GM11168 (cell line): ENCODE results near the gene FHIT.
"Not testable (repeated sequence)": the region's sequence is repeated elsewhere in the genome, so short reads cannot be mapped to it uniquely, and the experiment has no call there.

Experiments
- in situ Hi-C: fragments of 300-500 bp; cut with MboI; formaldehyde crosslinking; loops from one replicate; pipeline ENCODE4 v1.12.0; 2022; ENCODE audit warnings: low sequenced_read_pairs; ENCODE audit not compliant: unreplicated experiment

FHIT gene

DNA sequence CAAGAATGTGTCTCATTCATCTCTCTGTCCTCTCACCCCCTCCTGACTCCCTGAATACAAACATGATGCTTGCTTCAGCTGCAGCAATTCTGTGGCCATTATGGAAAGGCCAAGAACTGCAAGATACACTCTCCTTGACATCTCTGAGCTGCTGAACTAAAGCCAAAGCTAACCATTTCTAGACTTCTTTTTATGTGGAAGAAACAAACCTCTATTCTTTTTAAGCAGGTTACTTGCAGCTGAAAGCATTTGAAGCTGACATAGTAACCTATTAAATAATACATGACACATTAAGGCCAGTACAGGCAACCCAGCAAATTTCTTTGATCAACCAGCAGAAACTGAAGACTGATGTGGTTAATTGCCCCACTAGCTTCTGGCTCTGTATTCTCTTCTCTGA, 17.5 kb downstream of the FHIT start:
- in situ Hi-C loops, result no loop called here

DNA sequence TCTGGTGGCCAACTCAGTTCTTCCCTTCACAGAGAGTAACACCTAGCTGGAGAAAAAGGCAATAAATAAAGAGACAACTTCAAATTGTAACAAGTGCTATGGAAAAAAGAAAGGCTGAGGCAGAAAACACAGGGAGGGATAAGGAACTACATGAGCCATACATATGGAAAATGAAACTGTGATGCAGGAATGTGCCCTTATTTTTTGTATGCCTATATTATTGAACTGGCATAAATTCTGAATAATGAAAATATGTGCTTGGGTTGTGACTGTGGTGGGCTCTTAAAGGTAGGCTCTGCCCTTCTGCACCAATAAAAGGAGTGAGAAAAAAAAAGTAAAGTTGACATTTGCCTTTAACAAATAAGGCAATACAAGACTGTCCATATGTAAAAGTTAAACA, 19.6 kb downstream of the FHIT start:
- in situ Hi-C loops, result no loop called here

DNA sequence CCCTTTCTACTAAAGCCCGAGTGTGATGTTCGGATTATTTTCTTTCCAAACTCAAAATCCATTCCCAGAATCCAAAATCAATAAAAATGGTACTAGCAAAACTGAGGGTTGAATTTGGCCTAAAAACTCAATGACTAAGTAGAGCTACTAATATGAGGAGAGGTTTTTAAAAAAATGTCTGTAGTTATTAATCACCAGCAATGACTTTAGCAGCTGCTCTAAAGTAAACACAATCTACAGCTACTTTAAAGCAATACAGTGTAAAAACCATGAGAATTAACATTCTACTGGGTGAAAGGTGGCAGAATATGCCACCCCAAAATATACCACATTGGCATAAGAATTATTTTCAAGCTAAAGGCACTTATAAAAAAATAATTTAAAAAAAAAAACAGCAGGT, 23.5 kb downstream of the FHIT start:
- in situ Hi-C loops, result no loop called here

DNA sequence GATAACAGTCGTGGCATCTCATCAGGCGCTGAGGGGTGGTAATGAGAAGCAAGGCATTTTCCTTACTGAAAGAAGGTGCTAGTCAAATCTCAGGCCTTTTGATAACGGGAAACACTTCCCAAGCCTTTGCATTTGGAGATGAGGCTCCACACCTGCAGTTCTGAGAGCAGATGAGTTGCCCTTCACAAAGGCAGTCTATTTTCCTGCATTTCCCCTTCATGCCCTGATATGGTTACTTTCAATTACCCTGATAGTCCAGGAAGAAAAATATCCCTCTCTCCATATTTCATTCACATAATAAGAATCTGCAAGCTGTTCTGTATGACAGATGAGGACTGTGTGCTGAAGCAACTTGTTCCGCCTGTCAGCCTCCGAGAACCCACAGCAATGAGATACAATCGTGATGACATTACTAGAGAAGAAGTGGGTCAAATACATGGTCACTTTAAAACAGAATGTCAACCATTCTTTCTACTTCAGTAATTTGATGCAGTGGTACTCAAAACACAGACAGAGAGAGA, 25.0 kb downstream of the FHIT start:
- in situ Hi-C loops, result no loop called here

DNA sequence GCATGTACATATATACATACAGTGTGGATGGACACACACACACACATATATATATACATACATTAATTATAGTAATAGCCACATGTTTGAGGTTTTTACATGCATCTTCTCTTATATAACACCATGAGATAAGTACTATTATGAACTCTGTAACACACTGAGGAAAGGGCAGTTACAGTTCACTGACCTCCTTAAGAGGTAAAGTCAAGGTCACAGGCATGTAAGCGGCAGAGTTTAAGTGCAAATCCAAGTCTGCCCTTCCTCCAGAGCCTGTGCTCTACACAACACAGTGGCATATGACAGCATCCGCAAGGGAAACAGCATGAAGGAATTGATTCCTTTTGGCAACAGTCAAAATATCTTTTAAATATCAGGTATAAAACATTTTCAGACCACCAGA, 26.4 kb downstream of the FHIT start:
- in situ Hi-C loops, result no loop called here

DNA sequence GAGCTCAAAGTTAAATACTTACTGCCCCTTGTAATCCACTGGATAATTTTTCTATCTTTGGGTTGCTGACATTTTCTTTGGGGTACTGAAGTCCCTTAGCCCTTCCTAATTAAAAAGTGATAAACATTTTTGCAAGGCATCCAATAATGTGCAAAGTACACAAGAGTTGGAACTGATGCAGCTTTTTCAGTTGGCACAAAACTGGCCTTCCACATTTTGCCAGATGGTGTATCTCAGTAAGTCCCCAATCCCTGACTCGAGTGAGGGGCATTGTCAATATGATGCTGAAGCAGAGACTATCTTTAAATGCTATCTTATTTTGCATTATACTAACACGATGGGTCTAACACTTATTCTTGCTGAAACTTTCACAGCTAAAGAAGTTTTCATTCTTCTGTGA, 27.8 kb downstream of the FHIT start:
- in situ Hi-C loops, result no loop called here

DNA sequence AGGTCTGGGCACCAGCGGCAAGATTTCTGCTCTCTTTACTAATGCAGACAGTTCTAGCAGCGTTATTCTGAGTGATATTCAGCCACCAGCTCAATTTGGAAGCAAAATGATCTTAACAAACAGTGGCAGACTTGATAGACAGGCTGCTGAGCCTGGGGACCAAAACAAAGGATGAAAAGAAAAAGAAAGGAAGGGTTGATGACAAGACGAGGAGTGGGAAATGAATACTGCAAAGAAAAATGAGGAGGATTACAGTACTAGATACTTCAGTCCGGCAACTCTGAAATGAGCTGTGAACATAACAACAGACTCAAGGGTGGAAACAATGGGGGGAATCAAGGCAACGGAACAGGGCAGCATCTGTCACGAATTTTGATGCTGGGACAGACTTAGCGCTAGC, 28.8 kb downstream of the FHIT start:
- in situ Hi-C loops, result no loop called here

DNA sequence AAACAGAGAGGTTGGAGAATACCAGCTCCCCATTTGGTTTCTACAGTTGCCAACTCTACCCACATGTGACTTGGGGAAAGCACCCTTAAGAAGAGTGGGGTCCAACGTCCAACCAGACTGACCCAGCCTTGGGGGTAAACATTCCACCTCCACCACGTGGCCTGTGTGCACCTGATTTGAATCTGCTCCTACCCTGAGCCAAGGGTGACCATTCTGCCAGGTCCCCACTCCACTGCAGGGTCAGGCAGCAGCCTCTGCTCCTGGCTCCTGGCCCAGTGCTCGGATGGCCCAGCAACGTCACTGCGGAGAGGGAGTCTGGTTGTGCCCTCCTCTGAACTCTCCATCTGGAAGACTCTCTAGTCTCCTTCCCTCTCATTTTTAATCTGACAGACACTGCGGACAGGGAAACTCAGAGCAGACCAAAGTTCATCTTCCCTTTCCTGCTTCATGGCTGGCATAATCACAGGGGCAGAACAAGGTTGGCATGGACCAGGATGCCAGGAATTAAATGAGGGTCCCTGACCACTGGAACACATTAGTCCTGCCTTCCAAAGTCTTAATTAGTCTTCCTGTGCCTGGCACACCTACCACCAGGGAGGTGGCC, 29.4 kb downstream of the FHIT start:
- in situ Hi-C loops, result no loop called here

DNA sequence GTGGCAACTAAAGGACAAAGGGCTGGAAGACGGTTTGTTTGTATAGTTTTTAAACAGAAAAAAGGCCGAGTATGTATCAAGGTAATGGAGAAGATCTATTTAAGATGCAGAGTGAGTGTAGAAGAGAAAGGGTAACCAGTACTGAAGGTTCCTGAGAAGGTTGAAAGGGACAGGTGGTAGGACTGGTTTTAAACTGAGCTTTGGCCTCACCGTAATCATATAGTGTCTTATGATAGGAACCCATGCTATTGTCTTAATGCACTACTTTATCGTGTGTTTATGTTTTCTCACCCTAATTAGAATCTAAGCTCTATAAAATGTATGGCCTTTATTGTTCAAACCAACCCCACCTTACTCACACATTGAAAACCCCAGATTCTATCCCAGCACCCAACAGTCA, 32.7 kb downstream of the FHIT start:
- in situ Hi-C loops, result no loop called here

DNA sequence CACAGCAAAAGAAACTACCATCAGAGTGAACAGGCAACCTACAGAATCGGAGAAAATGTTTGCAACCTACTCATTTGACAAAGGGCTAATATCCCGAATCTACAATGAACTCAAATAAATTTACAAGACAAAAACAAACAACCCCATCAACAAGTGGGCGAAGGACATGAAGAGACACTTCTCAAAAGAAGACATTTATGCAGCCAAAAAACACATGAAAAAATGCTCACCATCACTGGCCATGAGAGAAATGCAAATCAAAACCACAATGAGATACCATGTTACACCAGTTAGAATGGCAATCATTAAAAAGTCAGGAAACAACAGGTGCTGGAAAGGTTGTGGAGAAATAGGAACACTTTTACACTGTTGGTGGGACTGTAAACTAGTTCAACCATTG, 35.1 kb downstream of the FHIT start:
- in situ Hi-C loops, result not testable (repeated sequence)

DNA sequence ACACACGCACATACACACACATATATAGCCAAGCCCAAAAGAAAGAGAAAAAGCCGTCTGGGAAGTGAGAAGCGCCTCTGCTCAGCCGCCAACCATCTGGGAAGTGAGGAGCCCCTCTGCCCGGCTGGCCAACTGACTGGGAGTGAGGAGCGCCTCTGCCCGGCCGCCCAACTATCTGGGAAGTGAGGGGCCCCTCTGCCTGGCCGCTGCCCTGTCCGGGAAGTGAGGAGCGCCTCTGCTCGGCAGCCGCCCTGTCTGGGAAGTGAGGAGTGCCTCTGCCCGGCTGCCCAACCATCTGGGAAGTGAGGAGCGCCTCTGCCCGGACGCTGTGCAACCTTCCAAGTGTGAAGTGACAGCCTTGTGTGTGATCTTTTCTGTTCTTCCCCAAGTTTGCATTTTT, 49.2 kb downstream of the FHIT start:
- in situ Hi-C loops, result no loop called here

DNA sequence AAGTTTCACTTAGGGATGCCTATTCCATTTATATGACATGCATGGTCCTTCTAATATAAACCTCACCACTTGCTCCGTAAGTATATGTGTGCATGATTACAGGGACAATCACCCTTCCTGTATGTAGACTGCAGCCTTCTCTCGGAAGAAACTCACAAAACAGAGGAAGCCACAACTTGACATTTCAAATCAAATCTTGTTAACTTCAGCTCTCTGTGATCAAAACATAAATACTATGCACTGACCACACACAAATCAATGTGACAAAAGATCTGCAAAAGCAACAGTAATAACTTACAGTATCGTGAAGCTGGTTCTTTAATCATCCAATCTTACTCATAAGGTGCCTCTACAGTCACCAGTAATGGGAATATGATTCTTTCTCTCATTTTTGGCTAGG, 50.2 kb downstream of the FHIT start:
- in situ Hi-C loops, result no loop called here

DNA sequence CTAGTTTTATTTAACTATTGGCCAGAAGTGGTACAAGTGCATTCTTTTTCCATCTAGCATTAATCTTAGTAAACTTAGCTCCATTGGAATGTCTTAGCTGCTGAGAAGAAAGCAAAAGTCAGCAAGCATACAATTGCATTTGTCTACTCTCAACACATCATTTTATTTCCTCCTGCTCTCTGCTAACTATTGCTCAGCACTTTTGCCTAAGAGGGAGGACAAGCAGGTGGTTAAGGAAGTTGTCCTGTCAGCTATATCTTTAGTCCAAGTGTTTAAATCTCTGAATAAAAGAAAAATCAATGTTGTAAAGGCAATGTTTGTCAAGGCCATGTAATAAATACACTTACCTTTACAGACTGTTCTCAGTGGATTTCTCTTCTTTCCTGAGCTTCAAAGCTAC, 51.0 kb downstream of the FHIT start:
- in situ Hi-C loops, result no loop called here

DNA sequence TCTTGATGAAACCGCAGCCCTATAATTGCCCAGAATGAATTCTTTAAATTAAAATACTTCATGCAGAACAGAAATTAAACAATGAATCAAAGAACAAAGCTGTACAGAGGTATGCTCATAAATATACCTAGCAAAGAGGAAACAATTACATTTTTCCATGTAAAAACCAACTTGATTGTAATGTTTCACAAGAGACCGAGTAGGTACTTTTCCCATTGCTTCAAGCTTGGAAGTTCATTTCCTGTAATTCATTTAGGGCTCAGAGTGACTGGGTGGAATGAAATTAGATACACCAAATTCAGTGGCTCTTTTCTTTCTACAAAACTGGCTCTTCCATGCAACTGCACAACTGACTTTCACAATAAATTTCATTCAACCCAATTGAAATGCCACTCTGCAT, 51.4 kb downstream of the FHIT start:
- in situ Hi-C loops, result no loop called here

DNA sequence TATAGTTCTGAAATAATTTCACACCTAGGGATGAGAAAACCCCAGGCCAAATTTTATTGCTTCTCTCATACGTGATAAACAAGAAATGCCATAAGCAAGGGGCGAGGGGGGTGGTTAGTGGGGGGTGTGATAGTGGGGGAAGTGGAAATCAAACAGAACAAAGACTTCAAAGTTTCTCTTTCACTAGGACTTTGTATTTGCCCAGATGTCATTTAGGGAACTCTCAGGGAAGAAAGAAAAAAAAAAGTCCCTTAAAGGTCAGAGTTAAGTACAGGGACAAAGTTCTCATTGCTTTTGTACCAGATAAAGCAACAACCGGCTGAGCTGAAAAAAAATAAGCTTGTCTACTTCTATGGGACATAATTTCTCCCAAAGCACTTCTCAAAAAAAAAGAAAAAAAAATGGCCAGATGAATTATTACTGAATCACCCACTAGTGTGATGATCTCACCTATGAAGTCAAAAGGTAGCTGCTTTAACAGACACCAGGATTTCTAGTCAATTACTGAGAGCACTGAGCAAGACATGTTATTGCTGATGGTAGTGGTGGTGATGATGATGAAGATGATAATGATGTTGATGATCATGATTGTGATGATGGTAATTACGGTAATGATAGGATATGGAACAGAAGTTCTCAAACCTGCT, 56.2 kb downstream of the FHIT start:
- in situ Hi-C loops, result no loop called here

DNA sequence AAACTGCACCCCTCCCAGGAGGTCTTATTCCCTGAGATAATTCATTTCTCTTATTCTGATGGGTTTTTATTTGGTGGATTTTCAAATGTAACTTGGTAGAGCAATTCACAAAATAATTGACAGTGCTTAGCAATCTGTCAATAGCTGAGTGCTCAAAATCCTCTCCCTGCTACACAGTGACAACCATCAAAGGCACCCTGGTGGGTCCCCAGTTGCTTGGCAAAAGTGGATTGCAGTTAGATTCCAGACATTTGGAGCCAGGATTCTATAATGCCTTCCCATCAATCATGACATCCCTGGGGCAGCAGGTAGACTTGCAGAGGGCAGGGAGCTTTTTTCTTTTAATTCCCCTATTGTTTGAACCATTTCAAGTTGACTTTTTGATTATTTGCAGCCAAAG, 59.0 kb downstream of the FHIT start:
- in situ Hi-C loops, result no loop called here

DNA sequence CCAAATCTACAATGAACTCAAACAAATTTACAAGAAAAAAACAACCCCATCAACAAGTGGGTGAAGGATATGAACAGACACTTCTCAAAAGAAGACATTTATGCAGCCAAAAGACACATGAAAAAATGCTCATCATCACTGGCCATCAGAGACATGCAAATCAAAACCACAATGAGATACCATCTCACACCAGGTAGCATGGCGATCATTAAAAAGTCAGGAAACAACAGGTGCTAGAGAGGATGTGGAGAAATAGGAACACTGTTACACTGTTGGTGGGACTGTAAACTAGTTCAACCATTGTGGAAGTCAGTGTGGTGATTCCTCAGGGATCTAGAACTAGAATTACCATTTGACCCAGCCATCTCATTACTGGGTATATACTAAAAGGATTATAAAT, 61.0 kb downstream of the FHIT start:
- in situ Hi-C loops, result not testable (repeated sequence)

DNA sequence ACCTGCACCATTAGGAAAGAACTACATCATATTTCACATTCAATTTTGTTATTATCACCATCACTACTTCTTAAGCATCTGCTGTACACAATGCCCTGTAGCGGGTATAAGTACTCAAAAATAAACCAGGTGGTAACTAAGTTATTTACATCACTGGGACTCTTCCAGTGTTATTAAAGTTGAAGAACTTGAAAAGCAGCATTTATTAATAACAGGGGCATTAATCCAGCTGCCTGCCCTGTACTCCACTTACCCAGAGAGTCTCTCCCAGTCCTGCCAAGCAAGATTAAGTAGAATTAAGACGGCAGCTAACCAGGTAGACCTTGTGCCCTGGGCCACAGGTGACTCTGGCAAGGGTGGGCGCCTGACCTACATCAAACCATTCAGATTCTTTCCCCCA, 65.2 kb downstream of the FHIT start:
- in situ Hi-C loops, result no loop called here

DNA sequence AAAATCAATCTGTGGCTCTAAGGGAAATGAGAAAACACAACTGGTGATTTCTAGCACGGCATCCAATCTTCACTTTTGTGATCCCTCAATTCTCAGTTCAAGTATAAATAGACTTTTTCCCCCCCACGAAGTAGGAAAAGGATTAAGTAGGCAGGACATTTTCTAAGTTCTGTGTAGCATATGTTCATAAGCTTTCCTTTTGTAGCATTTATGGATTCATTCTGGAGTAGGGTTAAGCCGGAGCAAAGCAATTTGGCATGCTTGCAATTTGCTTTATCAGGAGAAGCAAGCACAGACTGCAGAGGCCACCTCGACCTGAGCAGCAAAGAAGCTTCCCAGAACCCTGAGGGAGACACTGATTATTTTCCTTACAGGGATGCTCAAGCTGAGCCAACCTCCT, 66.3 kb downstream of the FHIT start:
- in situ Hi-C loops, result no loop called here

DNA sequence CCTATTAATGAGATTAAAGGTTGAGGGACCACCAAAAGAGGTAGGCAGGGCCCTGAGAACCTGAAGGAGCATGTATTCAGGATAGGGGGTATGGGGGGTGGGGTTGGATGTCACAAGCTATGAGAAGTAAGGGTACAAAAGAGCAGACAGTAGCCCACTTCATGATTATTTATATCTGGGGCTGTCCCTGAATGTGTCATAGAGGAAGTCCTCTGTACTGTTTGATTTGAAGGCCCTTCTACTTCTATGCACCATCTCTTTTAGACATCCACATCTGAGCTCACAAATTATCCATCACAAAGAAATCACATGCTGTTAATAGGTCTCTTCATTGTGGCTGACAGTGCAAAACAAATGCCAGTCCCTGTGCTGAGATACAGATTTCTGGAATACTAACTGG, 68.6 kb downstream of the FHIT start:
- in situ Hi-C loops, result no loop called here

DNA sequence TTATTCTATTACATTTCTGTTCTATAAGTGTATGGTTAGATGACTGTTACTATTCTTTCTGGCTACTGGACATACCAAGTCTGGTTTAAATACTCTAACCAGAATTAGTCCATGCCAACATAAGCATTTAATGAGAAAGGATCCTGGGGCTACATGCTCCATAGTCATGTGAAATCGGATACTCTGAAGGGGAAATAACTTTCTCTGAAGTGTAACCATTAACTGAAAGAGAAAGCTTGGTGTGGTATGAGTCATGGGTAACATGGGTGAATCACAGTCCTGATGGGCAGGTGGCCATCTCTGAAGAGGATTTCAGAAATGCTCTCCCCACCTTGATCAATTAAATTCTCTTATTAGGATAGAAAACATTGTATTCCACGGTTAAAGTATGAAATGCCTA, 69.4 kb downstream of the FHIT start:
- in situ Hi-C loops, result no loop called here

DNA sequence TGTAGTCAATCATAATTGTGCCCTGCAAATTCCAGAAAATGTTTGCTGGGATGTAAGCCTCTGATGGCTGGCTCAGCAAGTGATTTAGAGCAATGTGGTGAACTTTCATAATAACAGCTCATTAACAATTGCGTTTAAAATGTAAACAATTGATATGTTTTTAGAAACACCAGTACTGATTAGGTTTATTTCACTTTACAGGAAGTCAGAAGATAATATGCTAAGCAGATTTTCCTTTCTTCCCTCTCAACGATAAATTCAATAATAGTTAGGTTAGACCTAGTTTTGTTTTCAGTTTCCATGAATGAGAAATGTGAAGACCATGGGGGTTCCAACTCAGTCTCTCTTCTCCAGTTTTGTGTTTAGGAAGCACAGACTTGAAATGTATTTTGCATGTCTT, 71.0 kb downstream of the FHIT start:
- in situ Hi-C loops, result no loop called here
